HG03060 (cell line): Measurements from ENCODE around the gene FOXA1.
"Not testable (repeated sequence)": the region's sequence is repeated elsewhere in the genome, so short reads cannot be mapped to it uniquely, and the experiment has no call there.

ENCODE experiments used
- ATAC-seq: cut with Tn5 transposase; IDR thresholded peaks from one replicate; pipeline ENCODE4 v1.9.1; 2021; ENCODE audit warnings: low read depth, moderate number of reproducible peaks; ENCODE audit not compliant: unreplicated experiment

The FOXA1 gene

GRCh38 chr14:37566811-37567371, 28.2 kb downstream of the FOXA1 start:
- ATAC-seq, result no peak

GRCh38 chr14:37565550-37565949, 29.5 kb downstream of the FOXA1 start:
- ATAC-seq, result no peak

- no peak for ATAC-seq
Observed at GRCh38 chr14:37563189-37563588, 31.9 kb downstream of the FOXA1 start.

- no peak for ATAC-seq
Observed at GRCh38 chr14:37559386-37559785, 35.7 kb downstream of the FOXA1 start.

- no peak for ATAC-seq
Observed at GRCh38 chr14:37558740-37559139, 36.3 kb downstream of the FOXA1 start.

GRCh38 chr14:37555596-37555995, 39.5 kb downstream of the FOXA1 start:
- not testable (repeated sequence) for ATAC-seq

GRCh38 chr14:37553935-37554550, 41.0 kb downstream of the FOXA1 start:
- ATAC-seq, result no peak

GRCh38 chr14:37551119-37551518, 43.9 kb downstream of the FOXA1 start:
- ATAC-seq, result no peak

- ATAC-seq, result no peak
Observed at GRCh38 chr14:37550511-37550910, 44.5 kb downstream of the FOXA1 start.

- no peak for ATAC-seq
Observed at GRCh38 chr14:37546621-37547447, 48.2 kb downstream of the FOXA1 start.

- ATAC-seq, result no peak
Observed at GRCh38 chr14:37545174-37545573, 49.9 kb downstream of the FOXA1 start.

- ATAC-seq, result no peak
Observed at GRCh38 chr14:37544407-37544806, 50.6 kb downstream of the FOXA1 start.

GRCh38 chr14:37539992-37540391, 55.1 kb downstream of the FOXA1 start:
- ATAC-seq, result no peak
